NCI-H1417 (cell line): ENCODE measurements around the gene NELFE.
A peak's percentile ranks its signal among the peaks of the same experiment; 100 is the strongest.
"Not testable (repeated sequence)": the region's sequence is repeated elsewhere in the genome, so short reads cannot be mapped to it uniquely, and the experiment has no call there.

ENCODE experiments used
- DNase-seq, 3 experiments: peaks; one replicate each; lab custom pipeline; 2025; lab: John Stamatoyannopoulos, UW

Gene NELFE, protein sequence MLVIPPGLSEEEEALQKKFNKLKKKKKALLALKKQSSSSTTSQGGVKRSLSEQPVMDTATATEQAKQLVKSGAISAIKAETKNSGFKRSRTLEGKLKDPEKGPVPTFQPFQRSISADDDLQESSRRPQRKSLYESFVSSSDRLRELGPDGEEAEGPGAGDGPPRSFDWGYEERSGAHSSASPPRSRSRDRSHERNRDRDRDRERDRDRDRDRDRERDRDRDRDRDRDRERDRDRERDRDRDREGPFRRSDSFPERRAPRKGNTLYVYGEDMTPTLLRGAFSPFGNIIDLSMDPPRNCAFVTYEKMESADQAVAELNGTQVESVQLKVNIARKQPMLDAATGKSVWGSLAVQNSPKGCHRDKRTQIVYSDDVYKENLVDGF

DNA sequence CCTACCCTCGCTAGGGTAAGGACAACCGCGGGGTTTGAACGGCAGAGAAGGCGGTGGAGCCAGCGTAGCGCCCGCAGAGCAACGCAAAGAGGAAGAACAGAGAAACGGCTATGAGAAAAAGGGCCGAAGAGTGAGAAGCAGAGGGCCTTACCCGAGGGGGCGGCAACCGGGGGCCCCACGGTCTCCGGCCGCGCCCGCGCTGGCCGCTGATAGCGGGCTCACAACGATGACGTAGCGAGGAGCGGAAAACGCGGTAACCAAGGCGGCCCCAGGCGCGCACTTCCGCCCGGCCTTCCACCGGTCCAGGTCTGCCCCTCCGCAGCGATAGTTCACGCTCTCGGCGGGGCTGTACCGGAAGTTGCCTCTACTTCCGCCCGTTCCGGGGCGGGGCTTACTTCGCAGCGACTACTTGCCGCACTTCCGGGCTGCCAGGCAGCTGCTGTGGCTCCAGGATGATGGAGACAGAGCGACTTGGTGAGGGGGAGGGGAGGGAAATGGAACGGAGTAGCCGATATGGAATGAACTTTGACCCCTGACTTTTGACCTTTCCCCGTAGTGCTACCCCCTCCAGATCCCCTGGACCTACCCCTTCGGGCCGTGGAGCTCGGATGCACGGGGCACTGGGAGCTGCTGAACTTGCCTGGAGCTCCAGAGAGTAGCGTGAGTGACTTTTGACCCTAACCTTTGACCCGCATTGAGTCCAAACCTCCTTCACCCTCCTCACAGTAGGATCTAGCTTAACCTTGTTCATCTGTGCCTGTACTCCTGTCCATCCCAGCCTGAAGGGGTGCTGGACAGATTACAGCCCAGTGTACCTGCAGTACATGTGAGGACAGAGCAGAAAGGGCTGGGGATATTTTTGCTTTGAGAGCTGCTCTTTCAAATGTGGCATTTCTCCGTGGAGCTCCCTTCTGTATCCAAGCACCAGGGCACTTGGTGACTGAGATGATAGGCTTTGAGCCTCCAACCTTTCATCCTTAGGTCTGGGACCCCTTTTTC, at the start of gene NELFE, which contains the start of gene SKIC2:
NELFE (minus strand) TSS at position 231 of the 999 bp plus-strand sequence. CDS start 525 bp downstream, outside the sequence.
SKIC2 (plus strand) TSS at position 435 of the 999 bp plus-strand sequence; CDS start at position 453, 18 bp downstream.
- peak; percentile 97 to 98 (median 97) for DNase-seq

DNA sequence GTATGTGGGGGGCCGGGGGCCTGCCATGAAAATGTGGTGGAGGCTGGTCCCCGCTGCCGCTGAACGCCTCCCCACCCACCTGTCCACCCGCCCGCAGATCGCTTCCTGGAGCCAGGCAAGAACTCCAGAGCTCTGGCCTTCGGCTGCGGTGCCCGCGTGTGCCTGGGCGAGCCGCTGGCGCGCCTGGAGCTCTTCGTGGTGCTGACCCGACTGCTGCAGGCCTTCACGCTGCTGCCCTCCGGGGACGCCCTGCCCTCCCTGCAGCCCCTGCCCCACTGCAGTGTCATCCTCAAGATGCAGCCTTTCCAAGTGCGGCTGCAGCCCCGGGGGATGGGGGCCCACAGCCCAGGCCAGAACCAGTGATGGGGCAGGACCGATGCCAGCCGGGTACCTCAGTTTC, 49.3 kb upstream of the NELFE start:
- not testable (repeated sequence) for DNase-seq

DNA sequence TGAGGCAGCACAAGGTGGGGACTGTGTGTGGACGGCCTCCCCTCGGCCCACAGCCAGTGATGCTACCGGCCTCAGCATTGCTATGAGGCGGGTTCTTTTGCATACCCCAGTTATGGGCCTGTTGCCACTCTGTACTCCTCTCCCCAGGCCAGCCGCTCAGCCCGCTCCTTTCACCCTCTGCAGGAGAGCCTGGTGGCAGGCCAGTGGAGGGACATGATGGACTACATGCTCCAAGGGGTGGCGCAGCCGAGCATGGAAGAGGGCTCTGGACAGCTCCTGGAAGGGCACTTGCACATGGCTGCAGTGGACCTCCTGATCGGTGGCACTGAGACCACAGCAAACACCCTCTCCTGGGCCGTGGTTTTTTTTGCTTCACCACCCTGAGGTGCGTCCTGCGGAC, 48.3 kb upstream of the NELFE start:
- DNase-seq, result not testable (repeated sequence)

DNA sequence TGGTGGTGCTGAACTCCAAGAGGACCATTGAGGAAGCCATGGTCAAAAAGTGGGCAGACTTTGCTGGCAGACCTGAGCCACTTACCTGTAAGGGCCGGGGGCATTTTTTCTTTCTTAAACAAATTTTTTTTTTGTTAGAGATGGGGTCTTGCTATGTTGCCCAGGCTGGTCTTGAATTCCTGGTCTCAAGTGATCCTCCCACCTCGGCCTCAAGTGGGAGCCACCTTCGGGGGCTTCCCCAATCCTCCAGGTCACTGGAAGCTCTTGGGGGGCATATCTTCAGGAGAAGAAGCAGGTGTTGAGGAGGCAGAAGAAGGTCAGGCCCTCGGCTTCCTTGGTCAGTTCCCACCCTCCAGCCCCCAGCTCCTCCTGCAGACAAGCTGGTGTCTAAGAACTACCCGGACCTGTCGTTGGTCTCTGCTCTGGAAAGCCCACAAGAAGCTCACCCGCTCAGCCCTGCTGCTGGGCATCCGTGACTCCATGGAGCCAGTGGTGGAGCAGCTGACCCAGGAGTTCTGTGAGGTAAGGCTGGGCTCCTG, 47.3 kb upstream of the NELFE start:
- DNase-seq, result not testable (repeated sequence)

DNA sequence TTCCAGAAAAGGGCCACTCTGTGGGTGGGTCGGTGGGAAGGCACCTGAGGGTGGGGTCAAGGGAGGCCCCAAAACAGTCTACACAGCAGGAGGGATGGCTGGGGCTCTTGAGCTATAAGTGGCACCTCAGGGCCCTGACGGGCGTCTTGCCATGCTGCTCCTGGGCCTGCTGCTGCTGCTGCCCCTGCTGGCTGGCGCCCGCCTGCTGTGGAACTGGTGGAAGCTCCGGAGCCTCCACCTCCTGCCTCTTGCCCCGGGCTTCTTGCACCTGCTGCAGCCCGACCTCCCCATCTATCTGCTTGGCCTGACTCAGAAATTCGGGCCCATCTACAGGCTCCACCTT, 46.7 kb upstream of the NELFE start:
- DNase-seq, result peak in 2 of 3 experiments; percentile 10 to 64

DNA sequence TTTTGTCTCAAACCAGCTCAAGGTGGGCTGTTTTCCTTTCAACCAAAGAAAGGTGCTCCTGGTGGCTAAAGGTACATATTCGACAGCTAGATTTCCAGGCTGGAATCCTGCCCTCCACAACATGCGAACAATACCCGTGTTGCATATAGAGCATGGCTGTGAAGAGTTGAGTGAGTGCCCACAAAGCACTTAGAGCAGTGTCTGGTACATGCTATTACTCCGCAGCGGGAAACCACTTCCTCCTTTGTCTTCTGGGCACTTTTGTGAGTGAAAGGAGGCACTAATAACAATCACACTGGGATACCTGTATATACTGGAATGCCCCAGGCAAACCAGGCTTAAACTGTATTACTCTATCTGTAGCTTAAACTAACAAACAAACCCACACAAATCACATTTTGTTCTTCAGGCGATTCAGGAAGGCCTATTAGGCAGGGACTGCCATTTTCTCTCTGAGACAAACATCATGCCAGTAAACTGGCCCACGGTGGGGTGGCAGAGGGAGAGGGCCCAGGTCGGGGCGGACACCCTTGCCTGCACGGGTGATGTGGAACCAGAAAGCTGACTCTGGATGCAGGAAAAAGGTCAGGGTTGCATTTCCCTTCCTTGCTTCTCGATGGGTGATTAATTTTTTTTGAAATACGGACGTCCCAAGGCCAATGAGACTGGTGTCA, 46.2 kb upstream of the NELFE start:
- DNase-seq, result peak in 2 of 3 experiments; percentile 25 to 69

DNA sequence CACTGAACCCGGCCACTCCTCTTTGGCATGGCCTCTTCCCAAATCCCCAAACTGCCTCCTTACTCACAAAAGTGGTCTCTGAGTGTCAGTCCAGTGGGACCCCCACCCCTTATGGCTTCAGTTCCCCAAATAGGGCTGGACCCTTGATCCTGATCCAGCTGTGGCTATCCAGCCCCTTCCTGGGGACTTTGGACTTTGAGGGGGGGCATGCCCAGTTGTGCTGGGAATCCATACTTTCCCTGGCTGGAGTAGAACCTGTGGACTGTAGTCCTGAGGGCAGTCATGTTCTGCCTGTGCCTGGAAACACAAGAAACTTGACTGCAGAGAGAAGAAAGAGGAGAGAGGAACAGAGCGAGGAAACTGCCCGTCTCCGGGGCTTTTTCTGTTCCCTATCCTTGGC, 45.6 kb upstream of the NELFE start:
- not testable (repeated sequence) for DNase-seq

DNA sequence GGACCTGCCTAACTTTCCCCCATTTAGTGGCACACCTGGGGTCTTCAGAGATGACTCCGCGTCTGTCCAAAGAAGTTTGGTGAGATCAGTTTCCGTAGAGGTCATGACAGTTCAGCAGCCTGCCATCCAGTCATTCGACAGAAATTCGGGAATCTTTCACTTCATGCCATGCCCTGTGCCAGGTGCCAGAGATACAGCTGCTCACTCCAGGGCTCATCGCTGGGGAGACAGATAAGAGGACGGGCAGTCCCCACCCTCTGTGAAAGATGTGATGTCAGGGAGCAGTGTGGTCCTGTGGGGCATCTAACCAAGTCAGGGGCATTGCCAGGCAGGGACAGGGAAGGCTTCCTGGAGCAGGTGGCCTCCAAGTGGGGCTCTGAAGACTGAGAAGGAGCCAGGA, 44.5 kb upstream of the NELFE start:
- not testable (repeated sequence) for DNase-seq

DNA sequence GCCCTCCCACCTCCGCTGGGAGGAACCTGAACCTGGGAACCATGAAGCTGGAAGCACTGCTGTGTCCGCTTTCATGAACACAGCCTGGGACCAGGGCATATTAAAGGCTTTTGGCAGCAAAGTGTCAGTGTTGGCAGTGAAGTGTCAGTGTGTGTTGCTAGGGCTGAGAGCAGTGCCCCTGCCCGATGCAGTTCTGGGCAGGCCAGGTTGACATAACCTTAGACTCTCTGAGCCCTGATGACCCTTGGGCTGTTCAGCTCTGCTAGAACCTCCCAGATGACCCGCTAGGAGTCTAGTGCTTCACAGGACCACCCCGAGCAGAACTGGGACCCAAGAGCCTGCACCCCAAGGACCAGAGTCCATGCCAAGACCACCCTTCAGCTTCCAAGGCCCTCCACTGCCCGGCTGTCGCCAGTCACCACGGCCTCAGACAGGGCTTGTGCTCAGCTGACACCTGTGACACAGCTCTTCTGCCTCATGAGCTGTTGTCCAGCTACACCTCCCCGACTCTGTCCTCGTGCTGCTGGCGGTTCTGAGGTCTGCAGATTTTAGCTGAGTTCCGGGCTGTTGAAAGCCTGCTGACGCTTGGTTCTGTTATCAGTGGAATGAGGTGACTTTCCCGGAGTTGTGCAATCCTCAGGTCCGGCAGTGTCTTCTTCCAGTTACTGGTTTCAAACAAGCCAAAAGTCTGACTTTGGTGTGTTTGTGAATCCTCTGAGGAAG, 43.9 kb upstream of the NELFE start:
- not testable (repeated sequence) for DNase-seq

DNA sequence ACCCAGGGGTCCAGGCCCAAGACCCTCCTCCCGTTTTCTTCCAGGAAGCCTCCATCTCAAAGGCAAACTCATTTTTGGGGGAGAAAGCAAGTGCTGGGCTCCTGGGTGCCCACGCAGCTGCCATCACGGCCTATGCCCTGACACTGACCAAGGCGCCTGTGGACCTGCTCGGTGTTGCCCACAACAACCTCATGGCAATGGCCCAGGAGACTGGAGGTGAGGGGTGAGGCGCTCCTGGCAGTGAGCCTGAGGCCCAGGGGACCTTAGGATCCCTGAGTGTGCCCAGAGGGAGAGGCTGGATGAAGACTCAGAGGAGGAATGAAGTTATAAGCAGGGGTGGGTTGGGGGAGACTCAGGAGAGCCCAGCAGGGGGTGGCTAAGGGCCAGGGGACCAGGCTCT, 37.6 kb upstream of the NELFE start:
- DNase-seq, result not testable (repeated sequence)

DNA sequence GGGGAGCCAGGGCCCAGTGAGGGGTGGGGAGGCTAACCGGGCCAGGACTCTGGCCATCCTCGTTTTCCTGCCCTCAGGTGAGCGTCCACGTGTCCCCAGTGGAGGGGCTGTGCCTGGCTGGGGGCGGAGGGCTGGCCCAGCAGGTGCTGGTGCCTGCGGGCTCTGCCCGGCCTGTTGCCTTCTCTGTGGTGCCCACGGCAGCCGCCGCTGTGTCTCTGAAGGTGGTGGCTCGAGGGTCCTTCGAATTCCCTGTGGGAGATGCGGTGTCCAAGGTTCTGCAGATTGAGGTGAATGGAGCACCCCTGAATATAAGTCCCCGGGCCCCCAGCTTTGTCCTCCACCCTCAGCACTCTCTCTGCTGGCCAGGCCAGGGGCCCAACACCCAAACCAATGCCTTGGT, 35.6 kb upstream of the NELFE start:
- not testable (repeated sequence) for DNase-seq

DNA sequence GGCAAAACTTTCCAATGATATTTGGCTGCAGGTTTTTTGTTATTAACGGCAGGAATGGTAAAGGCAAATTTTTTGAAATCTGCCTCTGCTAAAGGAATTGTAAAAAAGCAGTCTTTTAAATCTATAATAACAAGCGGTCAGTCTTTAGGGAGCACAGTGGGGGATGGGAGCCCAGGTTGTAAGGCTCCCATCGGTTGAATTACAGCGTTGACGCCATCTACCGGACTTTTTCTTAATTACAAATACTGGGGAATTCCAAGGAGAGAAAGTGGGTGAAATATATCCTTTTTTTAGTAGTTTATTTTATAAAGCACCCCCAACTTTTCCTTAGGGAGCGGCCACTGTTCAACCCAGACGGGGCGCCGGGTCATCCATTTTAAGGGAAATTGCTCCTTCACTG, 30.6 kb upstream of the NELFE start:
- not testable (repeated sequence) for DNase-seq

DNA sequence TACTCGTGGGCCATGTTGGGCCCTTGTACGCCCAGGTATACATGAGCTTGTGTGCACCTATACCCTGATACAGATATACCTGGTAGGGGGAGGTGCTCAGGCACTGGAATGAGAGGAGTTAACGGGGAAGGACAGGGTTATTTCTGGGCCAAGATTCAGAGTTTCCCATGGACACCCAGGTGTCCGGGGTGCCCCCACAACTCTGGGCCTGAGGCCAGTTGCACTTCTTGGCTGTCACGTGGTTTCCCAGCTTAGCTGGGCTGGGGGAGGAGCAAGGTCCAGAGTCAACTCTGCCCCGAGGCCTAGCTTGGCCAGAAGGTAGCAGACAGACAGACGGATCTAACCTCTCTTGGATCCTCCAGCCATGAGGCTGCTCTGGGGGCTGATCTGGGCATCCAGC, 23.0 kb upstream of the NELFE start, which contains the start of gene C4A:
C4A (plus strand) TSS at position 314 of the 400 bp plus-strand sequence; CDS start at position 365, 51 bp downstream.
- DNase-seq, result not testable (repeated sequence)

DNA sequence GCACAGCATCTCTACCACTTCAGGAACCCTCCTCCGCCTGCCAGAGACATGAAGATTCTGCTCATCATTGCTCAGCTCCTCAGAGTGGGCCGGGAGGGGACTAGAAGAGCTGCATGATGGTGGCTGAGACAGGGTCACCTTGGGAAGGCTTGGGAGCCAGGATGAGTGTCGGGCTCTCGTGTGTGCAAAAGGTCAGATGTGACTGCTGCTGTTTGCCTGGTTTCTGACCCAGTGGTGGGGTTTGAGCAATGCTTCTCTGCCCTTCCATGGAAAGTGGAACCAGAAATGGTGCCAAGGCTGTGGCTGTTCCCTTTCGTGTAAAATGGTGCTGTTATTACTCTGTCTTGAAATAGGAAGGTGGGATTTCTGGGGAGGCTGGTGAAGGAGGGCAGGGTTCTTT, 22.2 kb upstream of the NELFE start:
- DNase-seq, result not testable (repeated sequence)

DNA sequence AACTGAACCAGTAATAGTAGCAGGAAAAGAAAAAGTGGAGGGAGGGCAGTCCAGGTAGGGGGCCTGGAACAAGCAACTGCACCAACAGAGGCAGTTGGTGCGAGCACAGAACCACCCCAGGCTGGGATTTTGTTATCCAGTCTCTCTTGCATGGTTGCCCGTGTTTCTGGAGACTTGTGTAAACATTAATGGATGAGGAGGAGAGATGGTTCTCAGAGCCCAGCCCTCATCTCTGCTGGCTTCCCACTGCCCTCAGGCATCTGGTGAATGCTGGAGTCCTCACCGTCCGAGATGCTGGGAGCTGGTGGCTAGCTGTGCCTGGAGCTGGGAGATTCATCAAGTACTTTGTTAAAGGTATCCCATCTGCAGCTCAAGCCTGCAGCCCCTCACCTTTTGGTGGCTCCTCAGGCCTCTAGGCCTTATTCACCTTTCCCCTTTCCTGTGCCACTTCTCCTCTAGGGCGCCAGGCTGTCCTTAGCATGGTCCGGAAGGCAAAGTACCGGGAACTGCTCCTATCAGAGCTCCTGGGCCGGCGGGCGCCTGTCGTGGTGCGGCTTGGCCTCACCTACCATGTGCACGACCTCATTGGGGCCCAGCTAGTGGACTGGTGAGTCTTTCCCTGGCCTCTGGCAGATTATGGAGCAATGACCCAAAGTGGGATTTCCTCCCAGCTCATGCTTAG, 21.6 kb upstream of the NELFE start:
- DNase-seq, result not testable (repeated sequence)

DNA sequence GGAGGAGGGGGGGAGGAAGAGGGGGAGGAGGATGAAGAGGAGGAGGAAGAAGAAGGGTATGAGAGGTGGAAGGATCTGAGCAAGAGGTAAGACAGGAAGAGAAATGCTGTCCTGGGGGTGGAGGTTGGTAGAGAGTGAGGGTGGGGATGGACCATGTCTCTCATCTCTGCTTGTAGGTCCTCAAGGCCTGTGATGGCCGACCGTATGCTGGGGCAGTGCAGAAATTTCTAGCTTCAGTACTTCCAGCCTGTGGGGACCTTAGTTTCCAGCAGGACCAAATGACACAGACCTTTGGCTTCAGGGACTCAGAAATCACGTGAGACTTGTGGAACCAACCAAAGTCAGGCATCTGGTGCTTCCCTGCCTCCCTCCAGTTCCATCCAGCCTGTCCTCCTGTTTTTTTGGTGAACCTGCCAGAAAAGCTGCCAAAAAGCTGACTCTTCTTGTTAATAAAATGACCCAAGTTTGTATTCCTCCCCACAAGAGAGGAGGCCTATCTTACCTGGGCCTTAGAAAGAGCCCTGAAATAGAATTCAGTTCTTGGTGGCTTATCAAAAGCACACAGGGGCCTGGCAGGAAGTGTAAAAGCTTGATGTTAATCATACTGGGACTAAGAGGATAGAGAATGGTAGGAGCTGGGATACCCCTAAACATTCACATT, 20.6 kb upstream of the NELFE start:
- DNase-seq, result no peak

DNA sequence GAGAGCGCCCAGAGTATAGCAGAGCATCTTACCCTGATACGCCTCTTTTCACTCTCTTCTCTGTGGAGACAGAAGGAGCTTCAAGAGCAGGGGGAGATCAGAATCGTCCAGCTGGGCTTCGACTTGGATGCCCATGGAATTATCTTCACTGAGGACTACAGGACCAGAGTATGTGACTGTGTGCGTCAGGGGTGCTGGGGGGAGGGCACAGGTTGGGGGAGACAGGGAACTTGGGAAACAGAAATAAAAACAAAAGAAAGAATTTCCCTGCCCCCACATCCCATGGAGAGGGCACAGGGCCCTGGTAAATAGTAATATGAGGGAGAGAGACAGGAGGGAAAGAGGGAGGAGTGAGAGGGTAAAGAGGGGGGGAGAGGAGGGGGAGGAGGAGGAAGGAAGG, 20.1 kb upstream of the NELFE start:
- no peak for DNase-seq

DNA sequence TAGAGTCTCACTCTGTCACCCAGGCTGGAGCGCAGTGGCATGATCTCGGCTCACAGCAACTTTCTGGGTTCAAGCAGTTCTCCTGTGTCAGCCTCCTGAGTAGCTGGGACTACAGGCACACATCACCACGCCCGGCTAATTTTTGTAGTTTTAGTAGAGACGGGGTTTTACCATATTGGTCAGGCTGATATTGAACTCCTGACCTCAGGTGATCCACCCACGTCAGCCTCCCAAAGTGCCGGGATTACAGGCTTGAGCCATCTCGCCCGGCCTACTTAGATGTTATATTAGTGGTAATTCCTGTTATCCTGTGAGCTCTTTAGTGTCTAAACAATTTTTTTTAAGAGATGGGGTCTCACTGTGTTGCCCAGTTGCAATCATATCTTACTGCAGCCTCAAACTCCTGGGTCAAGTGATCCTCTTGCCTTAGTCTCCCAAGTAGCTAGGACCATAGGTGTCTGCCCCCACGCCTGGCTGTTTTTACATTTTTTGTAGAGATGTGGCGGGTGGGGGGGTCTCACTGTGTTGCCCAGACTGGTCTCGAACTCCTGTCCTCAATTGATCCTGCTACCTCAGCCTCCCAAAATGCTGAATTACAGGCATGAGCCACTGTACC, 19.2 kb upstream of the NELFE start:
- DNase-seq, result no peak

DNA sequence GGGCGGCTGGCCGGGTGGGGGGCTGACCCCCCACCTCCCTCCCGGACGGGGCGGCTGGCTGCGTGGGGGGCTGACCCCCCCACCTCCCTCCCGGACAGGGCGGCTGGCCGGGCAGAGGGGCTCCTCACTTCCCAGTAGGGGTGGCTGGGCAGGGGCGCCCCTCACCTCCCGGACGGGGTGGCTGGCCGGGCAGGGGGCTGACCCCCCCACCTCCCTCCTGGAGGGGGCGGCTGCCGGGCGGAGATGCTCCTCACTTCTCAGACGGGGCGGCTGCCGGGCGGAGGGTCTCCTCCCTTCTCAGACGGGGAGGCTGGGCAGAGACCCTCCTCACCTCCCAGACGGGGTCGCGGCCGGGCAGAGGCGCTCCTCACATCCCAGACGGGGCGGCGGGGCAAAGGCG, 17.3 kb upstream of the NELFE start:
- not testable (repeated sequence) for DNase-seq
